Fibroblast of mammary gland (primary cell): ENCODE measurements around the gene S100A9.
"Not testable (repeated sequence)": the region's sequence is repeated elsewhere in the genome, so short reads cannot be mapped to it uniquely, and the experiment has no call there.

Source experiments
- DNase-seq: peaks from one replicate; pipeline ENCODE4 v3.0.0-alpha.2; 2010; ENCODE audit warnings: low read depth
- H3K4me3 ChIP-seq: 2 replicates; pipeline ENCODE4 v1.5.1; 2011; ENCODE audit warnings: low read depth, mild to moderate bottlenecking, low read length, moderate library complexity; ENCODE audit not compliant: control insufficient read depth
- CTCF ChIP-seq: conservative IDR thresholded peaks from 2 replicates; pipeline ENCODE4 v1.5.1; 2011; ENCODE audit warnings: low read depth, low read length, inconsistent platforms; ENCODE audit not compliant: control insufficient read depth, insufficient read depth

The S100A9 gene

GRCh38 chr1:153346077-153346723 is 11.5 kb upstream of the S100A9 start:
- TF ChIP-seq CTCF = no peak
- DNase-seq = no peak
- H3K4me3 ChIP-seq = no peak overlapping the region

- not testable (repeated sequence) for DNase-seq, H3K4me3 ChIP-seq
Observed at GRCh38 chr1:153347049-153347448, 10.6 kb upstream of the S100A9 start.

- DNase-seq = no peak
- TF ChIP-seq CTCF = no peak
- H3K4me3 ChIP-seq = no peak overlapping the region
Observed at GRCh38 chr1:153347856-153348255, 9.8 kb upstream of the S100A9 start.

GRCh38 chr1:153348511-153349362 is 8.9 kb upstream of the S100A9 start, which contains the start of gene PGLYRP4:
Gene PGLYRP4 (minus strand): TSS chr1:153348841. CDS start chr1:153347932, 909 bp downstream.
- no peak for TF ChIP-seq CTCF
- H3K4me3 ChIP-seq = no peak within 1 kb of the TSS
- DNase-seq = no peak

GRCh38 chr1:153349363-153350320 is 8.0 kb upstream of the S100A9 start:
- H3K4me3 ChIP-seq = no peak overlapping the region
- no peak for DNase-seq
- no peak for TF ChIP-seq CTCF

GRCh38 chr1:153350321-153350957 is 7.2 kb upstream of the S100A9 start:
- no peak for DNase-seq
- no peak for TF ChIP-seq CTCF

More at GRCh38 chr1:153350321-153350957, 7.2 kb upstream of the S100A9 start:
- no peak overlapping the region for H3K4me3 ChIP-seq
